GM21526 (cell line): ENCODE measurements around the gene VPS13A.

Experiments
- ATAC-seq: cut with Tn5 transposase; IDR thresholded peaks from one replicate; pipeline ENCODE4 v1.9.1; 2021; ENCODE audit warnings: moderate library complexity; ENCODE audit not compliant: unreplicated experiment, low FRiP score

Gene VPS13A

DNA sequence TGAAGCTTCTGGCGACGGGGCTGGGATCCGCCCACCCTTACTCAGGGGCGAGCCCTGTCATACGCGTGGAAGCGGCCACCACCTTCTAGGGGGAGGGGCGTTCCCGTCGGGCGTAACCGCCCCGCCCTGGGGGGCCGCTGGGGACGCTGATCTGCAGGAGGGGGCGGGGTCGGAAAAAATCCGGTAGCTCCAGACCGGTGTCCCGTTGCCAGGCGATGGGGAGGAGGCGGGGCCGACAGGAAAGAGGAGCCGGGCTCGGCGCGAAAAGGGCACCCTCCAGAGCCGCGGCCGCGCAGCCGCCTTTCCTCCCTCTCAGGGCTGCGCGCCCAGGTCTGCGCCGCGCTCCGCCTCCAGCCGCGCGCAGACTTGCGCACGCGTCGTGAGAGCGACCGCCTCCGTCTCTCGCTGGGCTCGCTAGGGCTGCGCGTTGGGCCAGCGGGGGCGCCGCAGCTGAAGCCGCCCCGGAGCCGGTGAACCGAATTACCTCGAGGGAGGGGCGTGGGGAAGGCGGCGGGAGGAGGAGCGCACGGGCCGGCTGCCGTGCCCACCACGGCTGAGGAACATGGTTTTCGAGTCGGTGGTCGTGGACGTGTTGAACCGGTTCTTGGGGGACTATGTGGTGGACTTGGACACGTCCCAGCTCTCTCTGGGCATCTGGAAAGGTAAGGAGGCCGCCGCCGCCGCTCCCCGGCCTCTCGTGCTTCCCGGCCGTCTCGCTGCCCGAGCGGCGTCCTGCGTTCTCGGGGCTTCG lies at the start of gene VPS13A:
Gene VPS13A, plus strand, starts transcription at position 392 of the 751 bp plus-strand sequence. Its CDS starts 171 bp downstream, at position 563.
- peak; percentile 90 for ATAC-seq

DNA sequence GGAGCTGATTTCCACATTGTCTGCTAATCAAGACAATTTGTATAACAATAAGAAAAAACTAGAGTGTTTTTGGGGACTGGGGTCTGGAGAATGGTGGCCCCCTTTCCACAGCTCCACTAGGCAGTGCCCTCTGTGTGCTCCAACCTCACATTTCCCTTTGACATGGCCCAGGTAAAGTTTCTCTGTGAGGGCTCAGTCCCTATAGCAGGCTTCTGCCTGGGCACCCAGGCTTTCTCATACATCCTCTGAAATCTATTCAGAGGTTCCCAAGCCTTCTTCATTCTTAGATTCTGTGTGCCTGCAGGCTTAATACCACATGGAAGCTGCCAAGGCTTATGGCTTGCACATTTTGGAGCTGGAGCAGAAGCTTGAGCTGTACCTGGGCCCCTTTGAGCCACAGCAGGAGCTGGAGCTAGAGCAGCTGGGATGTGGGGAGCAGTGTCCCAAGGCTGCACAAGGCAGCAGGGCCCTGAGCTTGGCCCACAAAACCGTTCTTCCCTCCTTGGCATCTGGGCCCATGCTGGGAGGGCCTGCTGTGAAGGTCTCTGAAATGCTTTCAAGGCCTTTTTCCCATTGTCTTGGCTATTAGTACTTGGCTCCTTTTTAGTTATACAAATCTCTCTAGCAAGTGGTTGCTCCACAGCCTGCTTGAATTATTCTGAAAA lies 49.1 kb upstream of the VPS13A start:
- no peak for ATAC-seq

DNA sequence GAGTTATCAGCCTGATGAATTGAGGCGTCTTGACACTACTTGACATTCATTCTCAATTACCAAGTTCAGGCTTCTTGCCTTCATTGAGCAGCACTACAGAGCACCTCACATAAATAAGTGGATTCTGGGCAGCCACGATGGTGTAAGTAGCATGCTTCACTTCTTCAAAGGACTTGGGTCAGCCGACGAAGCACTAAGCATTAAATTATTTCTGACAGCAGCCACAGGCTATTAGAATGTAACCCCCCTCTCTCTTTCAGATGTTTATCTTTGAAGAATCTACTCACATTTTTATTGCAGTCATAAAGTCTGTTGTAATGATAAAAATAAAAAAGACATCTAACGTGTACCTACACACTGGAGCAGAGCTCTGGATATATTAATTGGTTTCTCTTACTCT lies 45.9 kb upstream of the VPS13A start:
- no peak for ATAC-seq

DNA sequence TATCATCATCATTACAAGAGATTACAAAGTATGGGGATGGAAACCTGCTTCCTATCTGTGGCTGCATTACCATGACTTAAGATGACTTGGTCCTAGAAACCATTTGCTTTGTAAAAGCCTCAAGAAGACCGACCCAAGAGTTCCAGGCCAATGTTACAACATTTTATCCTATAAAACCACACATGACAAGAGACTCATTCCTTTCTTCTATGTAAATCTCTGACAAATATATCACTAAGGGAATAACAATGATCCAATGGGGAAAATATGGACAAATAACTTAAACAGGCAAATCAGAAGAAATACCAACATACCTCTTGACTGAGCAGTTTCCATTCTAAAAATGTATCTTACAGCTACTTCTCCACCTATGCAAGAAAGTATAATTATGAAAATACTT lies 44.3 kb upstream of the VPS13A start:
- ATAC-seq, result no peak

DNA sequence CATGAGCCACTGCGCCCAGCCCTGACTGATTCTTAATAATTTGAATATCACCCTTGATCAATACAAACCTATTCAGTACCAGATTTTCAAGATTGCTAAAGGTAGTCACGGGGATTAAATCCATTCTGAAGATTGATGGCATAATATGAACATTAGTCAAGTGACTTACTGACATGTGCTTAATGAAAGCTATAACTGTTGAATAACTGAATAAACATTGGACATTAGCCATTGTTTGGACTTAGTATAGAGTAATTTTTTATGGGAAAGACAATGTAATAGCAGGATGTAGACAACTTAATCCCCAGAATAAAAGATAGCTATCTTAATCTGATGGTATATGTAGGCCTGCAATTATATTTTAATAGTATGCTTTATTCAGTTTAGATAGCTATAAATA lies 35.0 kb upstream of the VPS13A start:
- no peak for ATAC-seq

DNA sequence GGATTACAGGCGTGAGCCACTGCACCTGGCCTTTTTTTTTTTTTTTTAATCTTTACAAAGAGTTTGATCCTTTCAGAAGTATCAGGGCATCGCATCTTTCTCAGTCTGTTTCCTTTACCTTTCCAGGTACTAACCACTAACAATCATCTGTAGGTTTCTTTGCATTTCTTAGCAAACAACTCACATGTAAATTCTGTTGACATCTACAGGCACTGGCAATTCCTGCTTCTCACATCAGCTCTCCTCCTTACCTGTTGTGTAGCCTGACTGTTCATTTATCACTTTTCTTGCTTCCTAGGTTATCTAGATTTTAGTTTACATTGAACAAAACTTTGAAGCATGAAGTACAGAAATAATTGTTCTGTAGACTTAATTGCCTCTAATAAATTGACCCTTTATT lies 27.5 kb upstream of the VPS13A start:
- no peak for ATAC-seq

DNA sequence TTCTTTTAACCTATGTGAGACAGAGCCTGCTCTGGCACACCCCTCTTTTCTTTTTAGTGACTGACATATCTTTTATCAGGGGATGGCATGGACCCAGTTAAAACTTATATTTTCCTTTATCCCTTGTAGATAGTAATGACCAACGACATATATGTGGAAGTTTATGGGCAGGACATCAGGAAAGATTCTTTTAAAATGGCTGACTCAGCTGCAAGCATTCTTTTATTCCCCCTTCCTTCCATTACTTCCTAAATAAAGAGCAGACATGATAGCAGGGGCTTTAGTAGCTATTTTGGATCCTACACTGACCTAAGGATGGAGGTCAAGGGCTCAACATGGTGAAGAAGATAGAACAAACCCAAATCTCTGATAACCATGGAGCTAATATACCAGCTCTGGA lies 25.0 kb upstream of the VPS13A start:
- no peak for ATAC-seq

DNA sequence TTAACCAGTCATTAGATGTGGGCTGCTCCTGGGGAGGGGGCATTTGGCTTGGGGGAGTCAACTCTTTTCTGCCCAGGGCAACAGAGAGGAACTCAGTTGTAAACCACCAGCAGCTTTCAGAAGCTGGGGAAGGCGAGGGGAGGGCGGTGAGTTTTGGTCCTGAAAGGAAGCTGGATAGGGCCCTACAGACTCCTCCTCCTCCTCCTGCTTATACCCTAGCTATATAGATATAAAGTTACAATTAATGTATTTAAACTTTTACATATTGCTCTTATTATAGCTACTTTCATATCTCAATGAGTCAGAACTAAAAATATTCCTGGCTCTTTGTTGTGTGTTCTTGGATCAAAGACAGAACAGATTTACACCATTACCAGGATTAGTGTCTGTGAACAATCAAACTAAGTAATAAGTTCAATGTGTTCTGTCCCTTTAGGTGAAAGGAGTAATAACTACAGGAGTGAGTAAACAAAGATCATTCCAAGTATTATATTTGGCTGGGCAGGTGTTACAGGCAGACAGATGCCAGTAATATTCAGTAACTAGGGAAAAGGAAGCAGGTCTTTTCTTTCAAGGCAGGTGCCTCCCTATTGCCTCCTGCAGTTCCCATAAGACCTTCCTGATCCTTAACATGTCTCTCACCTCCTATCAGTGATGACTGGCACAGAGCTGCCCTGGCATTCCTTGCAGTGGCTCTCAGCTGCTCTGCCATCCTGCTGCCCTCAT lies 20.5 kb upstream of the VPS13A start:
- no peak for ATAC-seq

DNA sequence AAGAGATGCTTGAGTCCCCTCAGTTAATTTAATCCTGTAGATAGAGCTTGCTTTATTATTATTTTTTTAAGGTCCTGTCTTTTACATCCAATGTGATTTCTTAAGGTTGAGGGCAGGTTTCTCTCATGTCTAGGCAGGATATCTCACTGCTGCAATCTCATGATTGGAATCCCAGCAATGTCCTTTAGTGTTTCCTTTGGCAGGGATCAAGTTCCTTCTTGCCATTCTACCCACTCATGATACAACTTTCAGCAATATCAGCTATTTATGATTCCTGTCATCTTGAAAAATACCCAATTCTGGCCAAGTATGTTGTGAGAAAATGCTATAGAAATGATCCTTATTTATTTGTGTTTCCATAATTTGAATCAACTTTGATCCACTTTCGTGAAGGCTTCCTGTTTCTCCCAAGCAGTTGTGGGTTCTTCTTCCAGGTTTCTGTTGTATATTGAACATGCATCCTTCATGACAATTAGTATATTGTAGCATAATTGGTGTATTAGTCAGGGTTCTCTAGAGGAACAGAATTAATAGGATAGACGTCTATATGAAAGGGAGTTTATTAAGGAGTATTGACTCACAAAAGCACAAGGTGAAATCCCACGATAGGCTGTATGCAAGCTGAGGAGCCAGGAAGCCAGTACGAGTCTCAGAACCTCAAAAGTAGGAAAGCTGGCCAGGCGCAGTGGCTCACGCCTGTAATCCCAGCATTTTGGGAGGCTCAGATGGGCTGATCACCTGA lies 18.4 kb upstream of the VPS13A start:
- no peak for ATAC-seq

DNA sequence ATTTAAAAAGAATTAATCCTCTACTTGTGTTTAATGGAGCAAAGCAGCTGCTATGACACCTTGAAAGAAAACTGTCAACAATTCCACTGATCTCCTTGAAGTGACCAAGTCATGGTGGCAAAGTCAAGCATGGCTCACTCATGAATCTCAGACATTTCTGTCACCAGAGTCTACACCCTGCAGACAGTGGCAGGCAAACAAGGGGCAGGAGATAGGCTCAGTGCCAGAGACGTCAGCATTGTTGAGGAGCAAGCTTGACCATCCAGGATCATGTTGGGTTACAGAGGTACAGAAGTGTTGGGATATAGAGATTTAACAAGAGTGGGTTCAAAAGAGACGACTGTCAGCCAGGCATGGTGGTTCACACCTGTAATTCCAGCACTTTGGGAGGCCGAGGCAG lies 16.1 kb upstream of the VPS13A start:
- no peak for ATAC-seq

DNA sequence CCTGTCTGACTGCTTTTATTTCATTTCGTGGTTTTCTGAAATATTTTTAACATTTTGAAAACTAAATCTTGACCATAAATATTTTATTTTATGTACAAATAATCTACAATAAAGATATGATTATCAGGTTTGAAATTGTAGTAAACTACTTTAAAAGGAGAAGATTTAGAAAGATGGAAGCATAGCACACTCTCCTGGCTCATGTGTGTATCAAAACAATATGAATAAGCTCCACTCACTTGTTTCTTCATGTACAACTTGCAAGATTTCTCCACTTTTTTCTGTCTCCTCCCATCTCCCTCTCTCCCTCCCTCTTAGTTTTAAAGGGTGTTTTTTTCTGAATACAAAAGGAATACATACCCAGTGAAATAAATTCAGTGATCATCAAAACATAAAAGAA lies 15.4 kb upstream of the VPS13A start:
- no peak for ATAC-seq

DNA sequence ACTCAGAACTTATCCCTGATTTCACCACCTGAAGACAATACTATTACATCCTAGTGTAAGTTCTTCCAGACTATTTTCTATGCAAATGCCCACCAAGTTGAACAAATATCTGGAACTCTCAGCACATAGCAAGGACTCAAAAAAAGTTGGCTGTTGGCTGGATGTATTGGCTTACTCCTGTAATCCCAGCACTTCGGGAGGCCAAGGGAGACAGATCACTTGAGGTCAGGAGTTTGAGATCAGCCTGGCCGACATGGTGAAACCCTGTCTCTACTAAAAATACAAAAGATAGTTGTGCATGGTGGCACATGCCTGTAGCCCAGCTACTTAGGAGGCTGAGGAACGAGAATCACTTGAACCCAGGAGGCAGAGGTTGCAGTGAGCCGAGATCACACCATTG lies 15.0 kb upstream of the VPS13A start:
- ATAC-seq, result no peak

DNA sequence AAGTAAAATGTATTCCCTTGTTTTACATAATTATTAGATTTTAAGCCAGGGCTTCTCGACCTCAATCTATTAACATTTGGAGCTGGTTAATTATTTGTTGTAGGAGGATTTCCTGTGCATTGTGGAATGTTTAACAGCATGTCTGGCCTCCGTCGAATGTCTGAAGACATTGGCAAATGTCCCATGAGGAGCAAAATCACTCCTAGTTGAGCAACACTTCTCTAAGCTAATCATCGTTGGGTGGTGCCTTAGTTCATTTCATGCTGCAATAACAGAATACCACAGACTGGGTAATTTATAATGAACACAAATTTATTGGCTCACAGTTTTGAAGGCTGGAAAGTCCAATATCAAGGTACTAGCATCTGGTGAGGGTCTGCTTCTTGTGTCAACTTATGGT lies 13.4 kb upstream of the VPS13A start:
- no peak for ATAC-seq

DNA sequence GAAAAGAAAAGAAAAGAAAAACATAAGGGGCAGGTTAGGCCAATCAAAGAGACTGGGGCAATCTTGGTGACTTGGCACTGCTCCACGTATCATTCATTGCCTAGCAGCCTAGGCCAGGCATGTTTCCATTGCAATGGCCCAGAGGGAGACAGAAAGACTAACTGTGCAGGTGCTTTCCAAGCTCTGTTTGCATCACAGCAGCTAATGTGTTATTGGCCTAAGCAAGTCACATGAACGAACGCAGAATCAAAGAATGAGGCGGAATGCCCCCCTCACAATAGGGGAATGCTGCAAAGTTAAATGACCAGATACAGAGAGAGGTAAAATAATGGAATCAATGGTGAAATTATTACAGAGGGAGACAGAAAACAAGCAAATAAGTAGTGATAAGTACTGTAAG lies 11.1 kb upstream of the VPS13A start:
- ATAC-seq, result no peak

DNA sequence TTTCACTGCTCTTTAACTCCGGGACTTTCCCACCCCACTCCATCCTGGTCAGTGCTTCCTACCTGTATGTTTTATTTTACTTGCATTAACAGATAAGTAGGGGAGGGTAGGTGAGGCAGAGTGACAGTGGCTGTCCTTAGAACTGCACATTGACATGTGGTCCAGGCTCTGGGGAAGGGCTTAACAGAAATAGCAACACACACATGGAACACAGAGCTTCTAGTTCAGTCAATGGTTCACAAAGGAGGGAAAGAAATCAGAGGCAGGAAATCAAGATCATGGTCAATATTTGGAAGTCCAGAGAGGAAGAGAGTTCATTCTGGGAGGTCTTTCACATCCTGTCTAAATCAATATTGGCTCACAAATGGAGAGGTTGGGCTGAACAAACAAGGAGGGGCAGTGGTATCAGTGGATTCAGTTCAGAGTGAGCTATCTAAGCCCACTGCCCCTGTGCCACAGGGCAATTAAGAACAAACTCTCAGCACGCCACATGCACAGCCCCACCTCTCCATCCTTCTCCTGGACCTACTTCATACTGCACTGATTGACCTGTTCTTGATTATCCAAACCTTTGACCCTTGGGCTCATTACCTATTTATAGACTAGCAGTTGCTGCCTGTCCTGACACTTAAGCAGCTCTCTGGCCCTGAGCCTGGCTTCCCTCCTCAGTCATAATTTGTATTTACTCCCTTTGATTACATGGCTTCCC lies 6.2 kb upstream of the VPS13A start:
- no peak for ATAC-seq

DNA sequence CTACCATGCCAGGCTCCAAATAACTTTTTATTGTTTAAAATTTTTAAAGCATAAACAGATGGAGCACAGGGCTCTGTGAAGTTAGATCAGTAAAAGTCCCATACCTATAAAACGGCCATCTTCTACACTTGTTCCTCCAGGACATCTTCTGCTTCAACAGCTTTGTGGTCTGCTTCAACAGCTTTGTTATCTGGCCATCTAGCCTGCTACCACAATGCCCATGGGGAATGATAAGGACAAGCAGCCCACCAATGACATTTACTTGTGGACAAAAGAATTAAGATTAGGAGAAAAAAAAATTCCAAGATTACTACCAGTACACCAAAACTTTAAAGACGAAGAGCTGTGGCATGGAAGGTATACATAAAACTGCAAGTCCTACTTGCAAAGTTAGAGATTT lies 2.2 kb upstream of the VPS13A start:
- ATAC-seq, result no peak

DNA sequence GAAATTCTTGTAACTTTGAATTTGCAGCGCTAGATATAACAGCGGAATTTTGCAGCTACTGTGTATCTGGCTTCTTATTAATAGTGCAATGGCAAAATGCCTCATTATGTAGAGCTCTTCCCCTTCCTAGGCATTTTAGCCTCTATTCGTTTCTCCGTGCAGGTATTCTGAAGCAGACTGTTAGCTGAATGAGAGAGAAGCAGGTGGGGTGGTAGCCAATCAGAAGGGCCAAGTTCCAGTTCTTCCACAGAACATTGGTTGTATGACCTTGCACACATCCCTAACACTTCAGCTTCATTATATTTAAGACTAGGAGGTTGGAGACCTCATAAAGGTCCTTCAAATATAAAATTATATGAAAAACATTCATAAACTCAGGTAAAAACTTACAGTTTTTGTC lies 1.2 kb upstream of the VPS13A start:
- no peak for ATAC-seq

DNA sequence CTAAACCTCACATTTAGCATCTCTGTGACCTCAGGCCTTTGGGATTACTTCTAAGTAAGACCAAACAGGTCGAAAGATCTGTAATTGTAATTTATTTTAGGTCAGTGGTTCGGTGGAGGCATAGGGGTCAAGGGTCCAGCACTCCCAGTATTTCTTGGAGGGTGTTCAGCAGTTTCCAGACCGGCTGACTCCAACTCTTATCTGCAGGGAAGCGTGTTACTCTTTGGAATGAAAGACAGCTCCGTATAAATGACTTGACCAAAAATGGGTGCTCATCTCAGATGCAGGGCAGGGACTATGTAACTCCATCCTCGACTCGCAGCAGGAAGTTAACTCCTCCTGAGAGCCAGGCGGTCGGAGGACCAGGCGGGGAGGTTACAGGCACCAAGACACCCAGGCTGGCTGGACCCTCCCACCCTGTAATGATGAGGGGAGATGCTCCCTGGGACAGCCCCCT lies 620 bp upstream of the VPS13A start:
- ATAC-seq, result no peak

DNA sequence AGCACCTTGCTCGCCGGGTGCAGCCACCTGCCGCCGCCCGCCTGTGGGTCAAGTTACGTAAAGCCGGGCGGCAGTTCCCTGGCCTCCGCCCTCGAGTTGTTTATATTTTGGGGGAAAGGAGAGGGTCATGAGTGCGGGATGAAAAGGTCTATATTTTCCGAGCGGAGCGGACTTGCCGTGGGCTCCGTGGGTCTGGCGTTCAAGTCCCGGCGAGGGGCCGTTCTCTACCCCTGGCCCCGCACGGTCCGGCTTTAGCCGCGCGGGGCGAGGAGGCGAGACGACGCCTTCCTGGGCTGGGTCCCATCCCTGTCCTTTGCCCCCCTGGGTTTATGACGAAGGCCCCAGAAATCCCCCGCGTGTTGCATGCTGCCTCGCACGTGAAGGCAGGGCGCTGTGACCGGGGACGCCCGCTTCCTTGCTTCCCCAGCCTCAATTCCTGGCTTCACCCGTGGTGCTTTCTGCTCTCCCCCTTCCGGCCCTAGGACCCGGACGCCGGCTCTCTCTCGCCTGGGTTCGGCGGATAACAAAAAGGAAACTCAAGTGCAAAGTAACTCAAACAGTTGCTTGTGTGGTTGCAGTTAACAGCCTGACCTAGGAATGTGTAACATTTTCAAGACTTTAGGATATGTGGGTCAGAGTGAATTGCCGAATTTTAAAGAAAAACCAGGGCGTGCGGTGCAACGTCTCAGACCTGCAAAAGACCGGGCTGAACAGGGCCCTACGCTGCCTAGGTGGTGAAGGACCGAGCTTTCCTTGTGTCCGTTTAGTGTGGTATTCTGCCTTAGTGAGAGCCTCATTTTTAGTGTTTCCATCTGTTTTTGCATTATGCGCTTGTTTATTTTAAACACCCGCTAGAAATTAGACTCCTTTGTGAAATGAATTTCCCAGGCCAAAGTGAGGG lies 810 bp downstream of the VPS13A start:
- ATAC-seq, result peak; percentile 18
